Stomach (tissue), 4 donors: ENCODE data around the gene GRIA1.

Experiments used
- CTCF ChIP-seq, 7 experiments: fragments of 450-650 bp in 4 of 7; fragments of 200-600 bp in 3 of 7; sonication (generic) in 3 of 7; IDR thresholded peaks; one replicate each; pipeline ENCODE4 v1.5.1; 2016 to 2019; ENCODE audit warnings: antibody characterized with exemption in 7 of 7, control low read depth in 2 of 7, mild to moderate bottlenecking in 1 of 7
- EP300 ChIP-seq: sonication (generic); formaldehyde crosslinking; IDR thresholded peaks from one replicate; pipeline ENCODE4 v1.6.1; 2017; ENCODE audit warnings: antibody characterized with exemption
- POLR2A ChIP-seq, 4 donors: fragments of 450-650 bp; IDR thresholded peaks; one replicate each; pipeline ENCODE4 v1.6.1; 2016; ENCODE audit warnings: antibody characterized with exemption in 4 of 4, control low read depth in 2 of 4, mild to moderate bottlenecking in 1 of 4, moderate library complexity in 1 of 4

- TF ChIP-seq POLR2A (IDR thresholded peaks at IDR 0.05) (no peak), CTCF (IDR thresholded peaks at IDR 0.05) (no peak), EP300 (no peak)
These were observed 119.5 kb downstream of the GRIA1 start for GRCh38 chr5:153610009-153610408.
